Hematopoietic multipotent progenitor cell treated with erythropoietin and hydrocortisone succinate and interleukin-3 and kit ligand, for 17 days (in vitro differentiated cells): ENCODE measurements around the gene EYS.

Experiments
- DNase-seq: peaks from one replicate; pipeline ENCODE4 v3.0.0-alpha.2; 2015; ENCODE audit warnings: low spot score

Gene EYS

DNA sequence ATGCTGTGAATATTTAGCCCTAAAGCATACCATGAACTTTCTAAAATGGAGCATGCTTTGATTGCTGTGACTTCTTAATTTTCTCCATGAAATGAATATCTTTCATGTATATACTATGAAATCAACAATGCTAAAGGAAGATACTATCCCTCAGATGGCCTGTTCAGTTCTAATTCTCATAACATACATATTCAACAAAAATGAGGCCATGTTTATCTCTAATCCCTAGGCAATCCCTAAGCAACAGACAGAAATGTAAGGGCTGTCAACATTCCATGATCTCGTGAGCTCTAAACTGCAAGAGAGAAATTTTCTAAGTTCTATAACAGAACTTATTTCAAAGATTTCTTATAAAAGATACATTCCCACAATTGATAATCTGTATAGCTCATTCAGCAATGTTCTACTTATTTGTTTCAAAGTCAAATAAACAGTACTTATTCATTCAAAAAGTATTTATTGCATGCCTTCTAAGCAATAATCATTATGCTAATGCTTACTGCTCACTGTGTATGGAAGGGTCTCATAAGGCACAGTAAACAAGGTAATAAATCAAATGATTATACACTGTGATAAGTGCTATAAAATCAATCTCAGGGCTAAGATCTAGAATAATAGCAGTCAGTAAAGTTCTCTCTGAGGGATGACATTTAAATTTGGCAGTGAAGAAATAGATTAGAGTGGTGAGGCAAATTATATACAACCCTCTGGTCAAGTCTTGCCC lies 1578.6 kb downstream of the EYS start:
- DNase-seq, result no peak

DNA sequence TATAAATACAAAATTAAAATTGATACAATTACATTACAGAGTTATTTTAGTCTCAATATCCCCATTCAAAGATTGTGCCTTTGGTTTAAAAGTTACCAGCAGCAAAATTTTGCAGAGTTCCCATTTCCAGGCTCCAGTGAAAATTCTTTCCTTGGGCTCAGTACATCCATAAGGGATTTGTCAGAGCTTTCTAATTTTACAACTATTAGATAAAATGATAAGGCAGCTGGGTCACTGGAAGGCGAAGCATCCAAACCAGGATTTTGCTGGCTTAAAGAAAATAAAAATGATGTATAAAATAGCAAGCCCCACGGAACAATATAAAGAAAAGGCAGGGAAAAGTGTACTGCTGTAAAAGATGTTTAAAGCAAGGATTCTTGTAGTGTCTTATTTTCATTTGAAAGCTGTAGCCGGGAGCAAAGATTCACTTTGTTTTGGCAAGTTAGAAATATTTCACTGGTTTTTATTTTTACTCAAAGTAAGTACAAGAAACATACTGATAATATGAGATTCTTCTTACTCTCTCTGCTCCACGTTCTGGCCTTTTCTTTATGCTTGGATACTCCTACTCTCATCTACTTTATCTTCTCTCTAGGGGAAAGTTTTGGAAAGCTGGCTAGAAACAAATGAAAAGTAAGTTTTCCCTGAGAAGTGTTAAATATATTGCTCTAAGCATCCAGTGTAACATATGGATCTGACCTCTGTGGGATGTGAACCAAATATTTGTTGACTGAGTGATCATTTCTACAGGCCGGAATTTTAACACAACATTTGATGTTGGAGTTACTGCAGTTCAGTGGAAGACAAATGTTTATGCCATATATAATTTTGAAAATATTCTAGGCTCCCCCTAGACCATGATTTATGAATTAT lies 1583.0 kb downstream of the EYS start:
- DNase-seq, result no peak

DNA sequence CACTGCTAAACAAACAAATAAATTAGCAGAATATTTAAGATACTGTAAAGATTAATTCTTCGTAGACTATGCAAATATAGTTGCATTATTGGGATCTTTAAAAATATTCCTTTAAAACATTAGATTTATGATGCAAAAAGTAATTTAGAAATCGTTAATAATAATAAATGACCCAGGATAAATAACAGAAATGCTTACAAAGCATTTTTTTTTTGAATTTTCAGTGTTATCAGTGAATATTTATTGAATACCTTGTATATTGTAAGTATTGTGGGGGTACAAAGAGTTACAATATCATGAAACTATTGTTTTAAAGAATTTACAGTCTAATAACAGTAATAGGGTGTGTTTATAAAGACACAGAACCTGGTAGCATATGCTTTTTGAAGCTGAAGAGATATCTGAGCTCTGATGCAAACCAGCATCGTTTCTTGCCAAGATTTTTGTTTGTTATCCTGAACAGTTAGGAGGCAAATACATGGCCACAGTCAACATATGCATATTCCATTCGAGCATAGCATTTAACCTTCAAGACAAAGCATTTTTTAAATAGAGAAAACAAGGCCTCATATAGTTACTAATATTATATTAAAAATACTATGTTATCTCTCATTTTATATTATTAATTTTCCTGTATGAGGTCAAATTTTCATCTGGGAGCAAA lies 1584.2 kb downstream of the EYS start:
- DNase-seq, result no peak

DNA sequence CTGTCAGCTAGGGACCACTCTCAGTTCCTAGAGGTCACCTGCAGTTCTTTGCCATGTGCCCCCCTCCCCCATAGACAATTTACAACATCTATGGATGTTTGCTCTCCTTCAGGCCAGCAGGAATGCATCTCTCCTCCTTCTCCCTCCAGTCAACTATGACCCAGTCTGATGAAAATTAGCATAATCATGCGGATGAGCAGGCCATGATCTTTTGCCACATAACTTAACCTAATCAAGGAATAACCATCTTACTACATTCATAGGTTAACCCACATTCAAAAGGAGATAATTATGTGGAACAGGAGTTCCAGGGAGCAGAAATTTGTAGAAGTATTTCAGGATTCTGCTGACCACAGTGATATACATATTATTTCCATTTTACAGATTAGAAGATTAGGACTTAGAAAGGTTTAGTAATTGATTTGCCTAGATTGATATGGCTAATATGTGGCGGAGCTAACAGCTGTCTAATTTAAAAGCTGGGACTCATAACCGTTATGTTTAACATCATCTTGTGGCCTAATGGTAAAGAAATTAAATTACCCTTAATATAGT lies 1585.9 kb downstream of the EYS start:
- no peak for DNase-seq

DNA sequence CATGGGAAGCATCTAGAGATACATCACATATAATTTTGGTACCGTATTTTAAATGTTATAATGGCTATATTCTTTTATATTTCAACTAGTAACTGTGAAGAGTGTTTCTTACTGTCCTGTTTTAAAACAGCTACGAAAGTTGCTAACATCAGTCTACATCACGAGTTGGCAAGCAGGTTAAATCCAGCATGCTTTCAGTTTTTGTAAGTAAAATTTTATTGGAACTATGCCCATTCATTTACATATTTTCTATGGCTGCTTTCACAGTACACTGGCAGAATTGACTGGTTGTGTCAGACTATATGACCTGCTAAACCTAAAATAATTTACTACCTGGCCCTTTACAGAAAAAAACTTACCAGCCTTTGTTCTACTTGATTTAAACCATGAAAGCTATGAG lies 1593.3 kb downstream of the EYS start:
- DNase-seq, result no peak

DNA sequence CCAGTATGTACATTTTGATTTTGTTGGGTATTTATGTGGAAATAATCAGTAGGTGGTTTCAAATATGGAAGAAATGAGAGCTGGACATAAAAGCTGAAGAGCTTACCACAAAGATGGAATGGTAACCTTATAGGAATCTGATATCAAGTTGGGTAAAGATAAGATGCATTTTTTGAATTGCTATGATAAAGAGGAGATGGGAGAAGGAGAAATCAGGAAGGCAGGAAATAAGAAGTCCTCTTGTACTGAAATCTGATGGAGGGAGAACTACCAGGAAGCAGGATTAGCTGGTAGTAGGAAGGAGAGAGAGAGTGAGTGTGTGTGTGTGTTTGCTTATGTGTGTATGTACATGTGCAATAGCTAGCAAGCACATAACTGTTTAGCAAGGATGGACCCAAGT lies 1603.0 kb downstream of the EYS start:
- DNase-seq, result no peak

DNA sequence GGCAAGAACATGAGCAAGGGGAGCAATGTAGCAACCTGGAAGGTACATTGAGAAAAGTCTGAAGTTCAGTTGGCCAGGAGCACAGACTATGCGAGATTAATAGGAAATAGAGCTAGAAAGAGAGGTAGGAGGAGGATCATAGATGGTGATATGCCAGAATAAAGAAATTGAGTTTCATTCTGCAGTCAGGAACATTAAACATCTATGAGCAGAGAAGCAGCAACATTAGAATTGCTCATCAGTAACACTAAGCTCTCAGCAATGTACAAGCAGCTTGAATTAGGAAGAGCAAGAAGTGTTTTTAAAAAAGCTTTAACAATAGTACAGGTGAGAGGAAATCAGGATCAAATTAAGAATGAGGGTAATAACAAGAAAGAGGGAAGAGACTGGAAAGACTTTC lies 1603.5 kb downstream of the EYS start:
- DNase-seq, result no peak

DNA sequence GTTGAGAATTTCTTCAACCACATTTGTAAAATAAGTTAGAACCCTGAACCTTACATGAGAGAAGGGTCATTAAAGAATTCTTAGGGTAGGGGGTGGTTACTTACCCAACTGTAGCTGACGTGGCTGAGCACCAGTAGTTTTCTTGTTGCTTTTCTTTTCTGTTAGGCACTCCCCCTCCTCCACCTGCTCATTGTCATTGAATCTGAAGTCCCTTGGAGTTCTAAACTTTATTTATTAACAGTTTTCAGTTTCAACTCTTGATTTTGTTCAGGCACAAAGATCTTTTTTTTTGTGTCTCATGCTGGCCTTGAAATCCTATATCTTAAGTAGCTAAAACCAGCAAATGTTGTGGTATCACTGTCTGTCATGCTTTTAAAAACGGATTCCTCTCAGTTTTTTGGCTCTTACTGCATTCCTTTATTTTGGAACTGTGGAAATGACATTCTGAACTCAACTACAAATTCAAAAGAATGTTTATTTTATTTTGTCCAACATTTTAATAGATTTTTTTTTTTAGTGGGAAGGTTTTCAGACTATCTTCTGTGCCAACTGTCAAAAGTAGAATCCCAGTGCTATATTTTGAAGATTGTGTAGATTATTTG lies 1606.2 kb downstream of the EYS start:
- no peak for DNase-seq

DNA sequence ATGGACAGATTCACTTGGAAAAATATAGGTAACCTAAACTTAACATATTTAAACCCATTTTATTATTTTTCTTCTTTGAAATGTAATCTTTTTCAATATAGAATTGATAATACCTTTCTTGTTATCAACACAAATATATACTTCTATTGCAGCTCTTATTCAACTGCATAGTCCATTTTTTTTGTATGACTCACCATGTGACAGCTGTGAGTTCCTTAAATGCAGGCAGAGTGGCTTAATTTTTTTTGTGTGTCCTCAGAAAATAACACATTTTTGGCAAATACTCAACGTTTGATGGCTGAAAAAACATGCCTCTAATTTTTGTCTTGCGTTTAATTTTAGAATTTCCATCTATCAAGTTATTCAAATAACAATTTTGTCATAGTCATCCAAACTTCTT lies 1616.7 kb downstream of the EYS start:
- no peak for DNase-seq

DNA sequence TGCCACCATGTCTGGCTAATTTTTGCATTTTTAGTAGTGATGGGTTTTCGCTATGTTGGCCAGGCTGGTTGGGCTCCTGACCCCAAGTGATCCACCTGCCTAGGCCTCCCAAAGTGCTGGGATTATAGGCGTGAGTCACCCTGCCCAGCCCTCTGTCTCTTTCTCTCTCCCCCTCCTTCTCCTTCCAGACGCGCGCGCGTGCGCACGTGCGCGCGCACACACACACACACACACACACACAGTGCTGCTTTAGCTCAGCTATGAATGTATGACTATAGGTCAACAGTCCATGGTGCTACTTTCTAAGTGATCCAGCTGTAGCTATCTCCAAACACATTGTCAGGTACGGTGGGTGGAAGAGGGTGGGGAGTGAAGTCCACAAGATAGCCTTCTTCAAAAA lies 1621.9 kb downstream of the EYS start:
- no peak for DNase-seq

DNA sequence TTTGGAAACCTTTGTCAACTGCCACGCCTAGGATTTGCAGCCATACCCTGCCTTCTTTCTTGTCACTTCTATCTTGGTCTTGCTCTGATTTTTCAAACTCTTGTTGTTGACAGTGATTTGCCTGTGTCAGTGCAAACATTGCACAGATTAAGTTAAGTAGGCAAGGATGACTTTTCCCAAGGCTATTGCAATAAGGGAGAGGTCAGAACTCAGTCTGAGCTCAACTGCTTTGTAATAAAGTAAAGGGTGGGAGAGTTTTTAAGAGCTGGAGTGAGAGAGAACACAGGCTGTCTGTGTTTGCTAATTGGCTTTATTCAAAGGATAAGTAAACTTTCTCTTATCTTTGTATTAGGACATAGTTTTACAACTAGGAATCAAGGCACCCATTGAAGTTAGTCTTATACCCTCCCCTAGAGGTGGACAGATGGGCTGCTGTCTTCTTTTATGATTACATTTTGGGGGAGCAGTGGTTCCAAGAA lies 1622.8 kb downstream of the EYS start:
- DNase-seq, result no peak

DNA sequence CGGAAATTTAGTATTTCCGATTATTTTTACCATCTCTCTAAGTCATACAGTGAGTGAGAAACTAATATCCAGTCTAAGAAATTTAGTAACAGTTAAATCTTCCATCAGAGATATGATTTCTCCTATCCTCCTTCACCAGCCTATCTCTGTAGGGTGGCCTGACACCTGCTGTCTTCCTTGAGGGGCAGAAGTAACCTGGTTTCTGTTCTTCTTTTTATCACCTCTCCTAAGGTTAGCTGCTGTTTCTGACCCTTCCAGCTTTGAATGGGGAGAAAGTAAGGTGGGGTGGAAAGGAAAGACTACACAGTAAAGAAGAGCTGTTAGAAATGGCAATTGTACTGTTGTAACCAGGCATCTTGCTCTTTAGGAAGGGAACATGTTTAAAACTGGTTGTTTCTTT lies 1623.8 kb downstream of the EYS start:
- DNase-seq, result no peak

DNA sequence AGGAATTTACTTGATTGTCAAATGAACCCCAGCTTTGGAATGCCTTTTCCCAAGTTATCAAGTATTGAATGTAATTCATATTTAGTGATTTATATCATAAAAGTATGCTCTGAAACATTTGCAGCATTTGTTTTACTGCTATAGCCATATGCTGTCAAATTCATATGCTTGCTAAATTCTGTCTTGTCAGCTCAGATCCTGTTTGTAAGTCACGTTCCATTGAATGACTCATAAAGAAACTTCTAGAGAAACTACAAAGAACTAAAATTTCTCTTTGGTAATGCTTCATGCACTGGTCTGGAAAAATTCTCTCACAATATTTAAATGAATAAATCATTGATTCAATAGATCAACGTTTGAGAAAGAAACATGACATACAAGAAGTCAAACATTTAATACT lies 1625.6 kb downstream of the EYS start:
- no peak for DNase-seq

DNA sequence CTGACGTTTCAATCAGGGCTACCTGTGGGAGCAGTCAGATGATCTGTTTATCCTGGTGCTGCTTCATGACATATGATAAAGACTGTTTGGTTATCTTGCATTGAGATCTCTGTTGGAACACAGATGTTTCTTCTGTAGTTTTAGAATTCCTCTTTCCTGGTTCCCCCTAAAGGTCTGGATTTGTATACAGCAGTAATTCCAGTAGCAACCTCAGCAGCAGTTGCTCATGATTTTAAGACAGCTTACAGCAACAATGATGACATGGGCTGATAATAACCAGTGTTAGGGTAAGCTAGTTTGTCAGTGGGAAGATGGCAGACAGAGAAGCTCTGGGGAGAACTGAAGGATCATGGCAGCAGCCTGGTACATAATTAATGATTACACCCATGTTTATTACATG lies 1632.0 kb downstream of the EYS start:
- DNase-seq, result no peak

DNA sequence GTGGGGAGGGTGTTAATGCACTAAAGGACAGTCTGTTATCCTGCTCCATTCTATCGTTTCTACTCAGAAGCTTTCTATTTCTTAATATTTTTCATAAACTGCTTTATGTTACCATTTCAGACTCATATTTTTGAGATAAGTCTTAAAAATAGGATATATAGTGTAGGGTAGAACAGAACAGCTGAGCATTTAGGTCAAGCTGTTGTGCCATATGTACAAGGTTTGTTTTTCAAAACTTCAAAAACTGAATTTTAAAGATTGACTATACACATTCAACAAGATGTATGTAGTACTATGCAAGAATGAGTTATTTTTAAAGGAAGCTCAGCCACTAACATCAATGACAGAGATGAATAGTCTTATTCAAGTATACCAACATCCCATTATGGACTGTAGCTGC lies 1634.3 kb downstream of the EYS start:
- DNase-seq, result no peak

DNA sequence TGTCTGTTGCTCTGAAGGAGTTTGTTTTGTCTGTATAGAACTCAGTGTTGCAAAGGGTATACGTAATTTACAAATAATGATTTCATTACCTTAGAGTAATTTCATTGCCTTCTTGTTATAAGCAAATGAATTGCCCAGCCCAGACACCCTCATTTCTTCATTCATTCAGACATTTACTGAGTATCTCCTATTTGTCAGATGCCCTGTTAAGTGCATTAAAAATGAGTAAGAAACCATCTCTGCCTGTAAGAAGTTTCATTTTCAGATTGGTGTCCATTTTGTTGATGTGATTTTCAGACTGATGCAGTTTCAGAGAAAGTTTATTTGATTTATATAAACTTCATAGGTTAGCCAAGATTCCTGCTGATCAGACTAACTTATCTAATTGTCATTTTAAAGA lies 1642.1 kb downstream of the EYS start:
- DNase-seq, result no peak

DNA sequence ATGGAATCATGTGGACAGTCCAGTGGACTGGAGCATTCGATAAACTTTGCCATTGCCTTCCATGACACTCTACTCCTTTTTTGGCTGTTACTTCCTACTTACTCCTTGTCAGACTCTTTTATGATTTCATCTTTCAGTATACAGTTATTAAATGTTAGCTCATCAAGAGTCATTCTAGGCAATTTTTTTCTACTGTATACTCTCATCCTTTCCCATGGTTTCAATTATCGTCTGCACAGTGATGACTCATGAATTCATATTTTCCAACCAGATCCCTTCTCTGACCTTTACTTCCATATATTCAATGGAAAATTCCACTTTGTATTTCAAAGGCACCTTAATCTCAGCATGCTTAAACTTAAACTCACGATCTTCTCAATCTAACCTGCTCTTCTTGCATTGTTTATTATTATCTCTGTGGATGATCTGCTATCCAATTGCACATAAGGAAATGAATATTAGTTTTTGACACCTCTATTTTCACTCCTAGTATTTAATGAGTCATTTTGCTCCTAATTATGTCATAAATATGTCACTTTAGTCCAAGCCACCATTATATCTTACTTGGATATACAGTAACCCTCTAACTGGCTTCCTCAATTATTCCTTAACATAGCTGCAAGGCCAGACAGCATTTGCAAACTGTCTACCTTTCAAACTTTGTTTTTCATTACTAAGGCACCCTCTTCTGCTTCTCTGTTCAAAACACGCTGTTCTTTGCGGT lies 1643.9 kb downstream of the EYS start:
- no peak for DNase-seq

DNA sequence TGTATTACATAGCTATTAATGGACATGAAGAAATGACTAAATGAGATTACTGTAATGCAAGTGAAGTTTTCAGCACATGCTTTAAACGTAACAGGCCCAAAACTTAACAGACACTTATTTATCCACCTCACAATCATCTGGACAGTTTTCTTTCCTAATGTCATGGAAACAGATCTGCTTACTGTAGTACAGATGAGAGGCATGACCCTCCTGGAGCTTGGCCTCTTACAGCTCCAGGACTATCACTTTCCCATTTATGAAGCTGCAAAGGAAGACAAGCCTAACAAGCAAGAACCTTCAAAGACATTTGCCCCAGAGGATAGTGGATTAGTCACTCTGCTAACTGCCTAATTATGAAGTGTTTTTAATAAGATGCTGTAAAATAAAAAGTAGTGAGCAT lies 1652.2 kb downstream of the EYS start:
- DNase-seq, result no peak

DNA sequence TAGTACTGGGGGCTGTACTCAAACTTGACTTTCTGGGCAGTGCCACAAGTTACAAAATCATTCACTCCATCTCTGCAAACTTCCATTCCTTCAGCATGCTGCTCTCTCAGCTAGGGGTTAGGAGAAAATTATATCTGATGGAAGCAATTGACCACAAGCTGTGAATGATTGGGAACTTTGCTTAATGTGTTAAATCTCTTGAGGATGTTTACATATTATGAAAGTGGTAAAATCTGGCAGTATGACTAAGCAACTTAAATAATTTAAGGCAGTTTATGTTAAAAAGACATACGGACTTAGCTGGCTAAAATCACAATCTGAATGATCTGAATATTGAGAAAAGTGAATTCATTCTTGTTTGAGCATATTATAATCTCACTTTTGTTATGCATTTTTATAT lies 1656.4 kb downstream of the EYS start:
- no peak for DNase-seq

DNA sequence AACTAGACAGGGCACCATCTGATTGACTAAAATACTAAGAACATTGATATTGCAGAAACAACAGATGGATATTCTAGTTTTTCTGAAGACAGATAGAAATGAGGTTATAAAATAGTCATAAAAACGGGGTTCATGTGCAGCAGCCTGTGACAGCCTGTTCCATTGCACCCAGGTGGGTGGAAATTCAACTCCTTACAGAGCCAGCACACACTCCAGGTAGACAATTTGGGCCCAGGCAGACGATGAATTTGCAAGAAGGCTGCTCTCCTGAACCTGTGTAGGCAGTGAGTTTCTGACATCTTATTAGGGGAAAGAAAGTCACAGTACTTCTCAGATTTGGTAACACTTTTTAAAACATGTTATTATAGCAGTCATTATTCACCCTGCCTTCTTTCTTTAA lies 1657.3 kb downstream of the EYS start:
- DNase-seq, result no peak

DNA sequence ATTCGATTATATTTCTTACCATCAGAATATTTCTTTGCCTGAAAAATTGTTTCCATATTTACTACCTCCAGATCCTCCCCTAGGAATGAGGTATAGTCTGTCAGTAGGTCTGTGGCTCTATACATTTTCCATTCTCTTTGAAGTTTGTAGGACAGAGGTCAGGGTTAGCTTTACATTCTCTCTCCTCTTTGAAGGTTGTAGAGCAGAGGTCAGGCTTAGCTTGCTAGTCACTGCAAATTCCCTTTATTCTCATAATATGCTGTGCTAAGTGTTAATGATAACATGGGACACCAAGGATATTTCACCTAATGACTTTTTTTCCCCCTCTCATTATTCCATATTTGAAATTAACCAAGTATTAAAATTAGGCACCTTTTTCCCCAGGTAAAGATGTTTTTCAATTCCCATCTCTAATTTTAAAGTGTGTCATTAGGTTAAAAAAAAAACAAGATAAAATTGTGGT lies 1660.2 kb downstream of the EYS start:
- no peak for DNase-seq
